CD4-positive, alpha-beta T cell treated with Interleukin-12 subunit alpha and Interleukin-12 subunit beta, for 1 hour (primary cell): ENCODE measurements around the gene IL10RA.

Experiments
- DNase-seq: peaks from one replicate; pipeline ENCODE4 v3.0.0-alpha.2; 2020

Gene IL10RA

DNA sequence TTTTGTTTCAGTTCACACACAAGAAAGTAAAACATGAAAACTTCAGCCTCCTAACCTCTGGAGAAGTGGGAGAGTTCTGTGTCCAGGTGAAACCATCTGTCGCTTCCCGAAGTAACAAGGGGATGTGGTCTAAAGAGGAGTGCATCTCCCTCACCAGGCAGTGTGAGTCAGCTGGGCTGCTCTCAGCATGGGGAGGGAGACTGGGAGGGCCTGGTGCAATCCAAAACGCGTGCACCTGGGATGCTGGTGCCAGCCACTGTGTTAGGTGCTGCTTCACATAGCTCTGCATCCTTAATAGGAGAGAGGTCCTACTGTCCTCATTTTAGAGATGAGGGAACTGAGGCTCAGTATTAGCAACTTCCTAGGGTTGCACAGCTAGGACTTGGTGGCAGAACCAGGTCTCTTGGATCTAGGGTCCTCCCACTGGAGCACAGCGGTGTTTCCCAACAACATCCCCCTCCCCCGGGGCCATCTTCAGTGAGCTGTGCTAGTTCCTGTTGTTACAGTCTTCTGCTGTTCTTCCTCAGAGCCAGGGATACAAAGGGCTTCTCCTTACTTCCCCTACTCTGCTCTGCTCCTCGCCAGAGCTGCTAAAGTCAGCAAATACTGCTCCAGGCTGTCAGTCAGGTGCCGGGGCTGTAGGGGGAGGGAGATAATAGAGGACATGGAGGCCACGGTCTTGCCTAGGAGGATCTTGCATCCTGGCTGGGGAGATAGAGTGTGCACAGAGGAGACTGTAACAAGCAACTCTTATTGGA, 8.0 kb downstream of the IL10RA start:
- no peak for DNase-seq

DNA sequence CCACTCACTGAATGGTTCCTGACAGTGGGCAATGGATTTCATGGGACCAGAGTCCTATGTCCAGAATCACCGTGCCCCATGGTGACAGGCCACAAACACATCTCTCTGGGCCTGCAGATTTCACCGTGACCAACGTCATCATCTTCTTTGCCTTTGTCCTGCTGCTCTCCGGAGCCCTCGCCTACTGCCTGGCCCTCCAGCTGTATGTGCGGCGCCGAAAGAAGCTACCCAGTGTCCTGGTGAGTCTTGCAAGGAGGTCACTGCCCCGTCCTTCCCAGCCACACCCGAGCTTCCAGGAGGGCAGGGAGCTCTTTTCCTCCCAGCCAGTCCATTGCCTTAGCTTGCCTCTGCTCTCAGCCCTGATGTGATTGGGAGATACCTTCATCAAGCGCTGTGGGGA, 9.3 kb downstream of the IL10RA start:
- no peak for DNase-seq

DNA sequence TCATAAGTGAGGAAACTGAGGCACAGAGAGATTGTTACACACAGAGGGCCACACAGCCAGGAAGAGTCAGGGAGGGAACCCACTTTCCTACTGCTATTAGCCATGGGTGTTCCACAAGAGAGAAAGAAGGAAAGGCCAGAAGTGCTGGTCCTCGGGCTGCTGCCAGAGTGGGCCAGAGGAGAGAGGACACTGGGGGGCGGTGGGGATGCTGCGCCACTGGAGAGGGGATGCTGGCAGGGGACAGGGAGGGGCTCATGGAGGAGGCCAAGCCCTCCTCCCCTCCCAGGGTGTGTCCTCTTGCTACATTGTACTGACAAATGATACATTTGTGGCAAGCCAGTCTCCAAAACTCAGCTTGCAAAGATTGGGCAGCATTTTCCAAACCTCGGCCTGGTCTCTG, 9.9 kb downstream of the IL10RA start:
- no peak for DNase-seq

DNA sequence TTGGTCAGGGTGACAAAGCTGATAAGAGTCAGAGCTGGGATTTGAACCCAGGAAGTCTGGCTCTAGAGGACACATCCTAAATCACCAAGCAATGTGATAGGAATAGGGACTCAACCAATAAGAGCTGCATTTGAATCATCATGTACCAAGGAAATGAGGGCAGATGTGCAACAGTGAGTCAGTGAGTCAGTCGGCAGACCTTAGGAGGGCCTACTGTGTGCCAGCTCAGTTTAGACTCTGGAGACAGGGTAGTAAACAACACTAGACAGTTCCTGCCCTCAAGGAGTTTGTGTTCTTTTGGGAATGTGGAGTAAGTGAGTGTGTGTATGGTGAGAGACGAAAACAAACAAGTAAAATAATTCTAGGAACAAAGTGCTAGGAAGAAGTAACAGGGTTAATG, 11.2 kb downstream of the IL10RA start:
- no peak for DNase-seq

DNA sequence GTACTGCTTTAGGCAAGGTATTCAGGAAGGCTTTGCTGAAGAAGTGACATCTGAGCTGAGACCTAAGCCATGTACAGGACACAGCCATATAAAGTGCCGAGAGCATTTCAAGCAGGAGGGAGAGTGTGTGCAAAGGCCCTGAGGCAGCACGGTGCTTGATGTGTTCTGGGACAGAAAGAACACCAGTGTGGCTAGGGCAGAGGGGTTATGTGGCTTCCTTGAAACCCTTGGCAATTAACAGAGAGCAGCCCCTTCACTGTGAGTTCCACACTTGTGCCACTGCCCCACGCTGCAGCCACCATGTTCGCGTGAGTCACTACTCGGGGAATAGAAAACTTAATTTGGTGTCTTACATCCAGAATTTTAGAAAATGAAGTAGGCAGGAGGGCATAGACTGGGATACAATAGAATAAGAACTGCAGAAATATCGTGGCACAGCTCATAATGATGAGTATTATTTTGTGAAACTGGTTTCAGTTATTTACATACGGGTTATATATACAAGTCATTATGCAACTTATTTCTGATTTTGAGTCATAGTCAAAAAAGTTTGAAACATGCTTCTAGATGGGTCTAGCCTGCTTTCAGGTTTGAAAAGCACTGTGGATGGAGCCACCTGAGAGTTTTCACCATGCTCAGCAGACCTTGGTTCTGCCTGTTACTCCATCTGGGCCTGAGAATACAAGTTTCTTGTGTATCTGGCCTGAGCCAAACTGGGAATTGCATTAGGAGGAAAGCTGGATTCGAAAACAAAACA, 11.8 kb downstream of the IL10RA start:
- no peak for DNase-seq

DNA sequence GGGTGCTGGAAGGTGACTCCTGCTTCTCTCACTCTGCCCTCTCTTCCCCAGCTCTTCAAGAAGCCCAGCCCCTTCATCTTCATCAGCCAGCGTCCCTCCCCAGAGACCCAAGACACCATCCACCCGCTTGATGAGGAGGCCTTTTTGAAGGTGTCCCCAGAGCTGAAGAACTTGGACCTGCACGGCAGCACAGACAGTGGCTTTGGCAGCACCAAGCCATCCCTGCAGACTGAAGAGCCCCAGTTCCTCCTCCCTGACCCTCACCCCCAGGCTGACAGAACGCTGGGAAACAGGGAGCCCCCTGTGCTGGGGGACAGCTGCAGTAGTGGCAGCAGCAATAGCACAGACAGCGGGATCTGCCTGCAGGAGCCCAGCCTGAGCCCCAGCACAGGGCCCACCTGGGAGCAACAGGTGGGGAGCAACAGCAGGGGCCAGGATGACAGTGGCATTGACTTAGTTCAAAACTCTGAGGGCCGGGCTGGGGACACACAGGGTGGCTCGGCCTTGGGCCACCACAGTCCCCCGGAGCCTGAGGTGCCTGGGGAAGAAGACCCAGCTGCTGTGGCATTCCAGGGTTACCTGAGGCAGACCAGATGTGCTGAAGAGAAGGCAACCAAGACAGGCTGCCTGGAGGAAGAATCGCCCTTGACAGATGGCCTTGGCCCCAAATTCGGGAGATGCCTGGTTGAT, 12.6 kb downstream of the IL10RA start:
- no peak for DNase-seq

DNA sequence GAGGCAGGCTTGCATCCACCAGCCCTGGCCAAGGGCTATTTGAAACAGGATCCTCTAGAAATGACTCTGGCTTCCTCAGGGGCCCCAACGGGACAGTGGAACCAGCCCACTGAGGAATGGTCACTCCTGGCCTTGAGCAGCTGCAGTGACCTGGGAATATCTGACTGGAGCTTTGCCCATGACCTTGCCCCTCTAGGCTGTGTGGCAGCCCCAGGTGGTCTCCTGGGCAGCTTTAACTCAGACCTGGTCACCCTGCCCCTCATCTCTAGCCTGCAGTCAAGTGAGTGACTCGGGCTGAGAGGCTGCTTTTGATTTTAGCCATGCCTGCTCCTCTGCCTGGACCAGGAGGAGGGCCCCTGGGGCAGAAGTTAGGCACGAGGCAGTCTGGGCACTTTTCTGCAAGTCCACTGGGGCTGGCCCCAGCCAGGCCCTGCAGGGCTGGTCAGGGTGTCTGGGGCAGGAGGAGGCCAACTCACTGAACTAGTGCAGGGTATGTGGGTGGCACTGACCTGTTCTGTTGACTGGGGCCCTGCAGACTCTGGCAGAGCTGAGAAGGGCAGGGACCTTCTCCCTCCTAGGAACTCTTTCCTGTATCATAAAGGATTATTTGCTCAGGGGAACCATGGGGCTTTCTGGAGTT, 13.3 kb downstream of the IL10RA start:
- DNase-seq, result no peak

DNA sequence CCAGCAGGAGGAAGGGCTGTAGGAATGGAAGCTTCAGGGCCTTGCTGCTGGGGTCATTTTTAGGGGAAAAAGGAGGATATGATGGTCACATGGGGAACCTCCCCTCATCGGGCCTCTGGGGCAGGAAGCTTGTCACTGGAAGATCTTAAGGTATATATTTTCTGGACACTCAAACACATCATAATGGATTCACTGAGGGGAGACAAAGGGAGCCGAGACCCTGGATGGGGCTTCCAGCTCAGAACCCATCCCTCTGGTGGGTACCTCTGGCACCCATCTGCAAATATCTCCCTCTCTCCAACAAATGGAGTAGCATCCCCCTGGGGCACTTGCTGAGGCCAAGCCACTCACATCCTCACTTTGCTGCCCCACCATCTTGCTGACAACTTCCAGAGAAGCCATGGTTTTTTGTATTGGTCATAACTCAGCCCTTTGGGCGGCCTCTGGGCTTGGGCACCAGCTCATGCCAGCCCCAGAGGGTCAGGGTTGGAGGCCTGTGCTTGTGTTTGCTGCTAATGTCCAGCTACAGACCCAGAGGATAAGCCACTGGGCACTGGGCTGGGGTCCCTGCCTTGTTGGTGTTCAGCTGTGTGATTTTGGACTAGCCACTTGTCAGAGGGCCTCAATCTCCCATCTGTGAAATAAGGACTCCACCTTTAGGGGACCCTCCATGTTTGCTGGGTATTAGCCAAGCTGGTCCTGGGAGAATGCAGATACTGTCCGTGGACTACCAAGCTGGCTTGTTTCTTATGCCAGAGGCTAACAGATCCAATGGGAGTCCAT, 14.1 kb downstream of the IL10RA start:
- no peak for DNase-seq

DNA sequence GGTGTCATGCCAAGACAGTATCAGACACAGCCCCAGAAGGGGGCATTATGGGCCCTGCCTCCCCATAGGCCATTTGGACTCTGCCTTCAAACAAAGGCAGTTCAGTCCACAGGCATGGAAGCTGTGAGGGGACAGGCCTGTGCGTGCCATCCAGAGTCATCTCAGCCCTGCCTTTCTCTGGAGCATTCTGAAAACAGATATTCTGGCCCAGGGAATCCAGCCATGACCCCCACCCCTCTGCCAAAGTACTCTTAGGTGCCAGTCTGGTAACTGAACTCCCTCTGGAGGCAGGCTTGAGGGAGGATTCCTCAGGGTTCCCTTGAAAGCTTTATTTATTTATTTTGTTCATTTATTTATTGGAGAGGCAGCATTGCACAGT, 14.6 kb downstream of the IL10RA start:
- DNase-seq, result no peak

DNA sequence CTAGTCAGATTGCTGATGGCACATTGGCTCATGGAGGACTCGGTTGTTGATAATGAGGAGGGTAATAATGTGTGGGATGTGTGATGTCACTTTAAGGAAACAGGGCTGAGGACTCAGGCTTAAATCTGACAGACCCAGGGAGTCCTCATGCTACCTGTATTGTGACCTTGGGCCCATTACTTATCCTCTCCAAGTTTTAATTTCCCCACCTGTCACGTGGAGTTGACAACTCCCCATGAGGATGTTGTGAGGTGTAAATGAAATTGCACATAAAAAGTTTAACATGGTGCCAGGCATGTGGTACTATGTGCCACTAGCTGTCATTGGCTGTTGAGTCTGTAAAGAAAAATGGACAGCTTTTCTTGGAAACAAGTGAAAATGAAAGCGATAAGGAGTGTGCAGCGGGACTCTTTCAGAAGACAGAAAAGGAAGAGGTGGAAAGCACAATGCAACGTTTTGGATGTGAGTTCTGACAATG, 15.3 kb downstream of the IL10RA start:
- DNase-seq, result peak; percentile 58

DNA sequence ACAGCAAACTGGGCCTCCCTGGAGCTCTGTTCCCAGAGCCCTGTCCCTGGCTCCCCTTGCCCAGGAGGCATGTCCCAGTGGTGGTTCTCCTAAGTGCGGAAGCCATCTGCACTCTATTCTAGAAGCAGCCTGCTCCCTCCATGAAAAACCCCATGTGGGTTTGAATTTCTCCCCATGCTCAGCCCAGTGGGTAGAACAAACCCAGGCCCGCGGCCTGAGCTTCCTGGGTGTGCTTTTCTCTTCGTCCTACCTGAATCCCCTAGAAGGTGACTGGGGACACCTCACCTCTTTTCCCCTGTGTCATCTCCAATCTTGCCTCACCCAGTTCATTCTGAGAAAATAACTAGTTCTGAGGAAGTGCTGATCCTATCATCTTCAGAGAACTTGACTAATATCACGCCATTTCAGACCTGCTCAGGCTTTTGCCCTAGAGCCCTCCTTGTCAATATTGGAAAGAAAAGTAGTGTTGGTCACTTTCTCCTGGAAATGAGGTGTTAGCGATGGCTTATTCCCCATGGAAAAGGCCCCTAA, 15.9 kb downstream of the IL10RA start:
- DNase-seq, result peak; percentile 50

DNA sequence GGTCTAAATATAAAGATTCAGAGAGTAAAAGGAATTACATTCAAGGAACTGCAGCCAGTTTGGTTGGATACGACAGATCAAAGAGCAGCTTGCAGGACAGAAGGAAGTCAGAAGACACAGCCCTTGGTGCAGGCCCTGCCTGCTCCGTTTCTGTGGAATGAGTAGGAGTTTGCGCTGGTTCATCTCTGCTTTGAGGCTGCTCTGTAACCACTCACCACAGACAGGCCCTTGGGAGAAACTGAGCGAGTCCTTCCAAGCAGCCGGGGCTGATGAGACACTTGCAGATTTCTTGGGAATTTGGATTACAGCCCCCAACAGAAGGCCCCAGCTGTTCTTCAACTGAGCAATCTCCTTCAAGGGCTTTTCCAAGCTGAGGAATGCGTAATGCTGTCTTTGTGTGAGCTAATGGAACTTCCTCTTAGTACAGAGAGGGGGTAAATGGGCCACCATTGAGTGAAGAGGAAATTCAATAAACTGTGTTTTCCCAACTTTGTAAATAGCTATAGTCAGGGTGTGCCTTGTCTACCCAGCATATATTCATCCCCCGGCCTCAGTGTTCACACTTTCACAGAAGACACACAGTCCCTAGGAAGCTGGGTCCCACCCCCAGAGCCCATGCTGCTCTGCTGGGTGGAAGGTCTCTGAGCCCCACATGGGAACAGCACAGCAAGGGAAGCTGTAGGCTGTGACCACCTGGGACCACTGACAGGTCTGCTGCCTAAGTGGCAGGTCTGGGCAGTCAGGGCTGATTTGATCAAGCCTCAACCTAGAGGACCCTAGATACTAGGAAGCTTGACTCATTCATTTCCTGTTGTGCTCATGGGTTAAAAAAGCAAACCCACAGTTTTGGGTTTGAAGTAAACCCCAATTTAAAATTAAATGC, 16.6 kb downstream of the IL10RA start:
- DNase-seq, result peak; percentile 56

DNA sequence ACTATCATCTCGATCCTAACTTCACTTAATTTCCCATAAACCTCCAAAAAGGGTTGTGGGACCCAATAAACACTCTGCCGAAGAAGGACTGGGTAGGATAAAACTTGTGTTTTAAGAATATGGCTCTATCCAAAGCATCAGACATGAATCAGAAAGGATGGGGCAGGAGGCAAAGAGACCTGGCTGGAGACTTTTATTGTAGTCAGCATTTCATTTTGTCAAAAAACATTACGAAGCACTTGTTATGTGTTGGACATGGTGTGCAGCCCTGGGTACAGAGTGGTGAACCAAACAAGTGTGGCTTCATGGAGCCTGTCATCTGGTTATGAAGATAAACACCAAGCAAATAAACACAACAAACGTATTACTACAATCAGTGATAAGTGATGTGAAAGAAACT, 17.3 kb downstream of the IL10RA start:
- no peak for DNase-seq

DNA sequence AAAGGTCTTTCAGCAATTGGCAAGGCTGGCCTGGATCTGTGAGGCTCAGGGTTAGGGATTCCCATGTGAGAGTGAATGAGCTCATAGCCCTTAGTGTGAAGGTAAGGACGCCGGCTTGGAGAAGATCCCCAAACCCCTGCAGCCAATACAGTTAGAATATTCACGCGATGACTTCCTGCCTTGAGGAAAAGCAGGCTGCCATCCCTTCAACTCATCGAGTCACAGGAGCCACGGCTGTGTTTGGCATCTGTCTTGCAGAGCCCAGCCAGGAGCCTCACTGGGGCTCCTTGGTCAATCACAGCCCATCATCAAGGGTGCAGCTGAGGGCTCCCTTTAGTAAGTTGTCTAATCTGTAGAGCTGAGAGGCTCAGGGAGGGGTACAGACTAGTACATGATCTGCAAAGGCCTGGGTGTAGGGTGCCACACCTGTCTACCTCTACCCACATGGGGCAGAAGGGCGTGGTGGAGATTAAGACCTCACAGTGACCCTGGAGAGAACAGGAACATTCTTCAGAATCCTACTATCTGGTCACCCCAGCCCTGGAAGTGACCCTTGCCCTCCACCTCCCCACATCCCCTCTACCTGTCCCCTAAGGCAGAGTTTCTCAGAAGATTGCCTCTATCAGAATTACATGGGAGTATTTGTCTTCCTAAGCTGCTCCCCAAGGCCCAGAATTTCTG, 18.5 kb downstream of the IL10RA start:
- DNase-seq, result no peak

DNA sequence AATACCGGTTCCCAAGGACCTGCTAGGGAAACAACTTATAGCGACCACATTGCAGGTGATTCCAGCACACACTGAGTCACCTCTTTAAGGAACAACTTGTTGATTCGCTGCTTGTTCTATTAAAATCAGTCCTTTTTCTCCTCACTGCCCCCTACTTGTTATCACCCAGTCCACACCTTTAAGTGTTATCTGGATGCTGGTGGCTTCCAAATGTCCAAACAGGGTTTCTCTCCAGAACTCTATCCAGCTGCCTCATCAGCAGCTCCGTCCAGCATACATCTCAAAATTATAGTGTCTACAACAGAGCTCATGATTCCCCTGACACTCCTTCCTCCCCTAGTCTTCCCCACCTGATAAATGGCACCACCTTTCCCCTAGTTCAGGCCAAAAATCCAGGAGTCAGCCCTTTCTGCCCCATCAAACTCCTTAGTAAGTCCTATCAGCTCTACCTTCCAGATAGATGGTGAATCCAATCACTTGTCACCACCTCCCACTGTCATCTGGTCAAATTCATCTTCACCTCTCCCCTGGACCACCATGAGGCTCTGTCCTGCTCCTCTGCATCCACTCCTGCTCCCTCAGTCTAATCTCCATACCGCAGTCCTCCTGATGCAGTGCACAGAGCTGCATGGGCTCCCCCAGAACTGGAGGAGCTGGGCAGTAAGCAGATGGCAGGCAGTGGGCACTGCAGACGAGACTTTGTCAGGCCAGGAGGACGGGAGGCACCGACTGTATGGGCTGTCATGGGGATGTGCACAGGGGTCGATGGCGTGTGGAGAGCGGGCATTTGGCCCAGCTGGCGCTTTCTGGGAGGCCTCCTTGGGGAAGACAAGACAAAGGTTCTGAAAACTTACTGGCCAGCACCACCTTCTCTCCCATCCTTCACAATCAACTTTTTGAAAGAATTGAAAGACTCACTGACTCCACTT, 19.3 kb downstream of the IL10RA start:
- DNase-seq, result no peak

DNA sequence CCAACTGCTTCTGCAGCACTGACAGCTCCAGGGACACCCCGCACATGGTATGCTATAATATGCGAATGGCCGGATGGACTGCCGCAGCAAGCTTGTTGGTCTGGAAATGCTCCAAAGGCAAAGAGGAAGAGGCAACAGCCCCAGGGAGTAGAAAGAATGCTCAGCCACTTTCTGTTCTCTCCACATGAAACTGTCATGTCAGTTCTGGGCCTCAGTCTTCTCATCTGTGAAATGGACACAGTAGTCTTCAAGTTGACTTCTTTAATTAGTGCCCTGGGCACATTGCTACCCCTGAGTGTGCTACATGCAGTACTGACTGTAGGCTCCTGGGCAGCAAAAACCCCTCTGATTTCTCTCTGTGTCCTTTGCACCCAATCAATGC, 19.9 kb downstream of the IL10RA start:
- no peak for DNase-seq

DNA sequence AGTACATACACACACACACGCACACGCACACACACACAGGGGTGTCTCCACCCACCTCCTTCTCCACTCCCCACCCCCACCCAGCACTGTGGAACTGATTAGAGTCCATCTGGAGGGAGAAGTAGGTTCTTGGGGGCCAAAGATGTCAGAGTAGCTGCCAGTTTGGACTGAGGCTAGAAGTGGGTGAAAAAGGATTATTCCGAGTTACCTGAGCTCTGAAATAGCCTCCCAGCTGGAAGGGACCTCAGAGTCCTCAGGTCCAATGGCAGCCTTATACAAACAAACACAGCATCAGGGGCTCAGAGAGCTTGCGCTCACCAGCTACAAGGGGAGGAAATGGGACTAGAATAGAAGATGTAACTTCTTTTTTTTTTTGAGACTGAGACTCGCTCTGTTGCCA, 20.8 kb downstream of the IL10RA start:
- DNase-seq, result no peak

DNA sequence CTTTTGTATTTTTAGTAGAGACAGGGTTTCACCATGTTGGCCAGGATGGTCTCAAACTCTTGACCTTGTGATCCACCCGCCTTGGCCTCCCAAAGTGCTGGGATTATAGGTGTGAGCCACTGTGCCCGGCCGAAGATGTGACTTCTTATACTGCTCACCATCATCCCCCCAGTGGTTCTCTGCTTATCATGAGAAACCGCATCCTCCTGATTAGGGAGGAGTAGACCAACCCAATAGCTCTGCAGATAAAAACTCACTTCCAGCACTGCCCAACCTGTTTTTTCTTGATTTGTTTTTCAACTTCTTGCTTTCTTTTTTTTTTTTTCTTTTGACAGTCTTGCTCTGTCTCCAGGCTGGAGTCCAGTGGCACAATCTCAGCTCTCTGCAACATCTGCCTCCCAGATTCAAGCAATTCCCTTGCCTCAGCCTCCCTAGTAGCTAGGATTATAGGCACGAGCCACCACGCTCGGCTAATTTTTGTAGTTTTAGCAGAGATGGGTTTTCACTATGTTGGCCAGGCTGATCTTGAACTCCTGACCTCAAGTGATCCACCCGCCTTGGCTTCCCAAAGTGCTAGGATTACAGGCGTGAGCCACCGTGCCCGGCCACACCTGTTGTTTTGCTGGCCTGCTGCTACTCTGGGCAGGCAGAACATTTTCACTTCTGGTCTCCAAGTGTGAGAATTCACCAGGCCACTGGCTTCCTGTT, 21.5 kb downstream of the IL10RA start:
- peak; percentile 70 for DNase-seq
